PFSK-1 (cell line): ENCODE measurements around the gene LRFN2.

Experiments used
- FOXP2 ChIP-seq: optimal IDR thresholded peaks from 2 replicates; pipeline ENCODE3; 2011; ENCODE audit warnings: borderline replicate concordance, control low read depth, inconsistent platforms; ENCODE audit not compliant: insufficient read depth; ENCODE audit errors: extremely low read length, extremely low read depth
- POLR2AphosphoS5 ChIP-seq: IDR thresholded peaks from 2 replicates; pipeline ENCODE4 v1.6.1; 2012; ENCODE audit warnings: low read depth, mild to moderate bottlenecking, control low read depth, low read length, moderate library complexity
- SIN3A ChIP-seq: IDR thresholded peaks from 2 replicates; pipeline ENCODE4 v1.6.1; 2012; ENCODE audit warnings: mild to moderate bottlenecking, low read length, moderate library complexity, borderline replicate concordance; ENCODE audit not compliant: insufficient read depth
- TAF1 ChIP-seq: IDR thresholded peaks from 2 replicates; pipeline ENCODE4 v1.6.1; 2012; ENCODE audit warnings: low read length, control low read depth, borderline replicate concordance; ENCODE audit not compliant: insufficient read depth
- TF ChIP-seq, protein P1 (sequence below), 2 experiments: IDR thresholded peaks; 2 replicates each; pipeline versions ENCODE4 v1.6.1 to v1.8.0; 2011 to 2012; ENCODE audit warnings: low read depth in 2 of 2, low read length in 2 of 2, control low read depth in 1 of 2, inconsistent platforms in 1 of 2, mild to moderate bottlenecking in 1 of 2, moderate library complexity in 1 of 2; ENCODE audit not compliant: insufficient read depth in 1 of 2

LRFN2 gene

GRCh38 chr6:40536442-40536841 lies 50.7 kb downstream of the LRFN2 start:
- no peak for TF ChIP-seq TAF1
- TF ChIP-seq, protein P1, sequence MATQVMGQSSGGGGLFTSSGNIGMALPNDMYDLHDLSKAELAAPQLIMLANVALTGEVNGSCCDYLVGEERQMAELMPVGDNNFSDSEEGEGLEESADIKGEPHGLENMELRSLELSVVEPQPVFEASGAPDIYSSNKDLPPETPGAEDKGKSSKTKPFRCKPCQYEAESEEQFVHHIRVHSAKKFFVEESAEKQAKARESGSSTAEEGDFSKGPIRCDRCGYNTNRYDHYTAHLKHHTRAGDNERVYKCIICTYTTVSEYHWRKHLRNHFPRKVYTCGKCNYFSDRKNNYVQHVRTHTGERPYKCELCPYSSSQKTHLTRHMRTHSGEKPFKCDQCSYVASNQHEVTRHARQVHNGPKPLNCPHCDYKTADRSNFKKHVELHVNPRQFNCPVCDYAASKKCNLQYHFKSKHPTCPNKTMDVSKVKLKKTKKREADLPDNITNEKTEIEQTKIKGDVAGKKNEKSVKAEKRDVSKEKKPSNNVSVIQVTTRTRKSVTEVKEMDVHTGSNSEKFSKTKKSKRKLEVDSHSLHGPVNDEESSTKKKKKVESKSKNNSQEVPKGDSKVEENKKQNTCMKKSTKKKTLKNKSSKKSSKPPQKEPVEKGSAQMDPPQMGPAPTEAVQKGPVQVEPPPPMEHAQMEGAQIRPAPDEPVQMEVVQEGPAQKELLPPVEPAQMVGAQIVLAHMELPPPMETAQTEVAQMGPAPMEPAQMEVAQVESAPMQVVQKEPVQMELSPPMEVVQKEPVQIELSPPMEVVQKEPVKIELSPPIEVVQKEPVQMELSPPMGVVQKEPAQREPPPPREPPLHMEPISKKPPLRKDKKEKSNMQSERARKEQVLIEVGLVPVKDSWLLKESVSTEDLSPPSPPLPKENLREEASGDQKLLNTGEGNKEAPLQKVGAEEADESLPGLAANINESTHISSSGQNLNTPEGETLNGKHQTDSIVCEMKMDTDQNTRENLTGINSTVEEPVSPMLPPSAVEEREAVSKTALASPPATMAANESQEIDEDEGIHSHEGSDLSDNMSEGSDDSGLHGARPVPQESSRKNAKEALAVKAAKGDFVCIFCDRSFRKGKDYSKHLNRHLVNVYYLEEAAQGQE (IDR thresholded peaks at IDR 0.05; ENCODE audit: insufficient read depth in 1 of 2, low read depth in 2 of 2, low read length in 2 of 2) = no peak
- no peak for TF ChIP-seq FOXP2
- TF ChIP-seq POLR2AphosphoS5 = no peak
- TF ChIP-seq SIN3A = no peak

- TF ChIP-seq, protein P1 (IDR thresholded peaks at IDR 0.05; ENCODE audit: insufficient read depth in 1 of 2, low read depth in 2 of 2, low read length in 2 of 2) = no peak
- TF ChIP-seq TAF1 = no peak
- TF ChIP-seq POLR2AphosphoS5 = no peak
- no peak for TF ChIP-seq SIN3A
- TF ChIP-seq FOXP2 = no peak
Observed at GRCh38 chr6:40535819-40536380, 51.3 kb downstream of the LRFN2 start.

DNA sequence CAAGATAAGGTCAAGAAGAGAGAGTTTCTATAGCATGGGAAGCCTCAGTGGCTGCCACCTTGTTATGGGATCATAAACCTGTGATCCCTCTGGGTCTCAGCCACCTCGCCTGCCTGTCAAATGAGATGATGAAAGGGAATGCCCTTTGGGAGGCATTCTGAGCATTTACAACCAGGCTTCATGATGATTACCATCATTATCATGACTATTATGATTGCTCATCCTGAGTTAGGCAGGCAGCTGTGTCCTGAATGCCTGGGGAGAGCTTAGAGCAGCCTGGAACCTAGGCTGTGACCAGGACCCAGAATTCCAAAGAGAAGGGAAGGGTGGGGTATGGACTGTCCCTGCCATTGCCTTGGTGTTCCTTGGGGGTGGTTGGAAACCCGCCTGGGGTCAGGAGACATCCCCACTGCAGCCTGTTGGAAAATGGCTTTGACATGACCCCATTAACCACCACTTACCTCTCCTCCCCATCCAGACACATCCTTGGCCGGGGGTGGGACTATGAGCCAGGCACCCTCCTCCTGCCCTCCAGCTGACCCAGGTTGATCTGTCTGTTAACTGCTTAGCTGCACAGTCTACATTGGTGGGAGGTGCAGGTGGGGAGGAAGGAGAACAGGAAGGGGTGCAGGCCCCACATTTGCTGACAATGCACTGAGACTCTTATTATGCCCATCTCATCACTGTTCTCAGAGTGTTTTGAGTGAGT lies 51.9 kb downstream of the LRFN2 start:
- TF ChIP-seq POLR2AphosphoS5 (no peak), TAF1 (no peak), FOXP2 (no peak), SIN3A (no peak)
- TF ChIP-seq, protein P1 (IDR thresholded peaks at IDR 0.05; ENCODE audit: insufficient read depth in 1 of 2, low read depth in 2 of 2, low read length in 2 of 2) = no peak

DNA sequence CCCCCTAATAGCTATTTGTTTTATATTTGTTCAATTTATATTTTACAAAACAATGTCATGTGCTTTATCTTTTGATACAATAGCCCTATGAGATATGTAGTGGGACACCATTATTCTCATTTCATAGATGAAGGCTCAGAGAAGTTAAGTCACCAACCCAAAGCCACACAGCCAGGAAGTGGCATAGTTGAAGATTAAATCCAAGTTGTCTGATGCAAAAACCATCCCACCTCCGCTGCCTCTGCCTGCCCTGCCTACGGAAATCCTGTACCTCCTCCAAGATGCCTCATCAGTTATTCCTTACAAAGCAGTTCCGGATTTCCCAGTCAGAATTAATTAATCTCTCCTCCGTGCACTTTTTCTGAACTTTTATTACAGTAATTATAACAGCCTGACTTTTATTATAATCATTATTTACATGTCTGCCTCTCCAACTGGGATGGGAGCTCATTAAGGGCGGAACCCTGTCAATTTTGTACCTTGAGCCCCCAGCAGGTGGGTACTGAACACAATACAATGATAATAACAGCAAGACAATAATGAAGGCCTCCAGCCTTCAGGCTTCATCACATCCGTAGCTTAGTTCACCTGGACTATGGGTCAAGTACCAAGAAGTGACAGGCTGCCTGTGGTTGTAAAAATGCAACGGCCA lies 54.7 kb downstream of the LRFN2 start:
- TF ChIP-seq TAF1 = no peak
- no peak for TF ChIP-seq SIN3A
- no peak for TF ChIP-seq FOXP2
- TF ChIP-seq, protein P1 (IDR thresholded peaks at IDR 0.05; ENCODE audit: insufficient read depth in 1 of 2, low read depth in 2 of 2, low read length in 2 of 2) = no peak
- no peak for TF ChIP-seq POLR2AphosphoS5
